HG03060 (cell line): ENCODE data around the gene DNAAF6.

Experiments
- ATAC-seq: cut with Tn5 transposase; IDR thresholded peaks from one replicate; pipeline ENCODE4 v1.9.1; 2021; ENCODE audit warnings: low read depth, moderate number of reproducible peaks; ENCODE audit not compliant: unreplicated experiment

Gene DNAAF6

DNA sequence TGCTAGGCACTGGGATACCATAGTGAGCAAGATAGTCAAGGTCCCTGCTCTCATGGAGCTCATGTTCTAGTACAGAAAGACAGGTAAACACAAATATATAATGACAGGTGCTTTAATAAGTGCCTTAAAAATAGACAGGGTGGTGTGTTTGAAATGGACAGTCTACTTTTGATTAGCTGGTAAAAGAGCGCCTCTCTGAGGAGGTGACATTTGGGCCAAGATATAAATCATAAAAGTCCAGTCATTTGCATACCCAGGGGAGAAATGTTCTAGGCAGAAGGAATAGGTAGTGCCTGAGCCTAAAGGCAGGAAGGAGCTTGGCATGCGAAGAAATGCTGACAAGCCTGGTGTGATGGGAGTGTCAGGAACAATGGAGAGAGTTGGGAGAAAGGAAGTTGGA lies 83.6 kb downstream of the DNAAF6 start:
- no peak for ATAC-seq

DNA sequence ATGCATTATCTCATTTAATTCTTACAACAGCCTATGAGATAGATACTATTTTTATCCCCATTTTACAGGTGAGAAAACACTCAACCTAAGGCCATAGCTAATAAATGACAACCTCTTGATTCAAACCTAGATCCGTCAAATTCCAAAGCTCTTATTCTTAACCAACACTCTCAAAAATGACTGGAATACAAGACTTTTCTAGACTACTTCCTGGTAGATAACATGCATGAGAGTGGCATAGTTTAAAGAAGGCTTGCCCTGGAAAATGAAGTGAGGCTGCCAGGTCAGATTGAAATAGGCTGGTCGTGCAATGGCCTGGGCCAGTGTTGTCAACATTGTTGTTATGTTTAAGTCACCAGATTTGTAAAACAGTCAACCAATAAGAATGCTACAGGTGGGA lies 86.6 kb downstream of the DNAAF6 start:
- ATAC-seq: no peak
